ENCODE results near the gene EIF4EBP2.

DNA sequence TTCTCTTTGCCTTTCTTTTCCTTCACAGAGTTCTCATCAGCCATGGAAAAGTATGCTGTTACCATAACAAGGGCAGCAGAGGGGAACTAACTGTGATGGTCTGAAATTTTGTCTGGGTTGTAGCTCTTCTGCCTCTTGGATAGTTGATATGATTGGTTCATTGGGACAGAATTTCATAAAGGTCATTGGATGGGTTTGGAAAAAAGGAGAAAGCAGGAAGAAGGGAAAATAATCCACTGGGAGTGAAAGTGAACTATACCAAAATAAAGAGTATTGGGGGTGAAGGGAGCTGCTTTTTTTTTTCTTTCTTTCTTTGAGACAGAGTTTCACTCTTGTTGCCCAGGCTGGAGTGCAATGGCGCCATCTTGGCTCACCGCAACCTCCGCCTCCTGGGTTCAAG is 5.8 kb downstream of the EIF4EBP2 start:
- TF ChIP-seq CTCF (IDR thresholded peaks at IDR 0.05; ENCODE audit: extremely low read depth in 1 of 2, insufficient read depth in 1 of 2, low read depth in 1 of 2, low read length in 2 of 2) = no peak
- no peak for TF ChIP-seq POLR2AphosphoS5 (IDR thresholded peaks at IDR 0.05; ENCODE audit: insufficient read depth, low read depth, low read length)
- no peak for TF ChIP-seq MAX (IDR thresholded peaks at IDR 0.05; ENCODE audit: insufficient read depth, insufficient read length)
- no peak for TF ChIP-seq FOS (IDR thresholded peaks at IDR 0.05; ENCODE audit: borderline replicate concordance, insufficient read depth, low read length)
- no peak for TF ChIP-seq EZH2 (IDR thresholded peaks at IDR 0.05; ENCODE audit: borderline replicate concordance, low read depth, low read length, severe bottlenecking)

All from endothelial cell of umbilical vein (primary cell).